Loucy (cell line): ENCODE data around the gene PRKN.

Experiments
- H2AFZ ChIP-seq: fragments of 200-600 bp; sonication (generic); 2 replicates; pipeline ENCODE4 v1.6.0; 2016; ENCODE audit warnings: antibody characterized with exemption, mild to moderate bottlenecking, low read length, moderate library complexity
- H3F3A ChIP-seq: fragments of 200-600 bp; 2 replicates; pipeline ENCODE4 v1.6.0; 2016; ENCODE audit warnings: antibody characterized with exemption, low read depth, mild to moderate bottlenecking
- H3K27me3 ChIP-seq: fragments of 200-600 bp; sonication (generic); 2 replicates; pipeline ENCODE4 v1.6.1; 2014; ENCODE audit warnings: low read length, mild to moderate bottlenecking; ENCODE audit not compliant: insufficient read depth, poor library complexity, severe bottlenecking
- H3K36me3 ChIP-seq: fragments of 200-600 bp; sonication (generic); 2 replicates; pipeline ENCODE4 v1.6.1; 2016; ENCODE audit warnings: low read length; ENCODE audit not compliant: insufficient read depth
- H3K4me1 ChIP-seq: fragments of 200-600 bp; sonication (generic); 2 replicates; pipeline ENCODE4 v1.5.1; 2014; ENCODE audit warnings: low read length, mild to moderate bottlenecking; ENCODE audit not compliant: insufficient read depth, poor library complexity, severe bottlenecking
- H3K4me2 ChIP-seq: fragments of 200-600 bp; sonication (generic); 2 replicates; pipeline ENCODE4 v1.6.0; 2014; ENCODE audit warnings: antibody characterized with exemption, low read length, low read depth, mild to moderate bottlenecking; ENCODE audit not compliant: poor library complexity, severe bottlenecking
- H3K4me3 ChIP-seq: fragments of 200-600 bp; sonication (generic); 2 replicates; pipeline ENCODE4 v1.5.1; 2014; ENCODE audit warnings: low read length, mild to moderate bottlenecking, mixed read lengths; ENCODE audit not compliant: poor library complexity, severe bottlenecking
- H3K79me2 ChIP-seq: fragments of 200-600 bp; sonication (generic); 2 replicates; pipeline ENCODE4 v1.6.1; 2014; ENCODE audit warnings: low read length; ENCODE audit not compliant: insufficient read depth
- H3K9ac ChIP-seq: fragments of 200-600 bp; sonication (generic); 2 replicates; pipeline ENCODE4 v1.6.0; 2014; ENCODE audit warnings: mild to moderate bottlenecking, low read depth, low read length, moderate library complexity; ENCODE audit not compliant: poor library complexity, severe bottlenecking
- H3K9me2 ChIP-seq: fragments of 200-600 bp; sonication (generic); replicated peaks from 2 replicates; pipeline ENCODE4 v1.6.1; 2016; ENCODE audit warnings: low read depth, low read length, mixed read lengths
- H3K9me3 ChIP-seq: fragments of 200-600 bp; sonication (generic); 2 replicates; pipeline ENCODE4 v1.6.1; 2014; ENCODE audit warnings: mild to moderate bottlenecking, antibody characterized with exemption, low read length, low read depth; ENCODE audit not compliant: insufficient read depth
- H4K20me1 ChIP-seq: fragments of 200-600 bp; sonication (generic); 2 replicates; pipeline ENCODE4 v1.6.0; 2014; ENCODE audit warnings: antibody characterized with exemption, low read length, mild to moderate bottlenecking; ENCODE audit not compliant: insufficient read depth, poor library complexity, severe bottlenecking
- CTCF ChIP-seq: fragments of 200-600 bp; sonication (generic); conservative IDR thresholded peaks from 2 replicates; pipeline ENCODE4 v1.5.1; 2014; ENCODE audit warnings: mild to moderate bottlenecking, antibody characterized with exemption, low read length
- EZH2phosphoT487 ChIP-seq: fragments of 200-600 bp; IDR thresholded peaks from 2 replicates; pipeline ENCODE4 v1.6.1; 2018; ENCODE audit warnings: antibody characterized with exemption, mild to moderate bottlenecking, moderate library complexity, borderline replicate concordance

The PRKN gene

GRCh38 chr6:161487217-161487531 is 1240.4 kb downstream of the PRKN start:
- Histone ChIP-seq H3K9ac (no peak overlapping the region), H3K4me2 (no peak overlapping the region), H3F3A (no peaks in the 10 kb centered on the region), H3K9me3 (no peaks in the 10 kb centered on the region), H3K36me3 (no peaks in the 10 kb centered on the region), H3K4me1 (no peaks in the 10 kb centered on the region), H3K27me3 (no peaks in the 10 kb centered on the region), H2AFZ (no peak overlapping the region), H3K79me2 (no peaks in the 10 kb centered on the region), H3K4me3 (no peak overlapping the region), H3K9me2 (no peaks in the 10 kb centered on the region), H4K20me1 (no peaks in the 10 kb centered on the region)
- TF ChIP-seq CTCF (no peak), EZH2phosphoT487 (no peak)

DNA sequence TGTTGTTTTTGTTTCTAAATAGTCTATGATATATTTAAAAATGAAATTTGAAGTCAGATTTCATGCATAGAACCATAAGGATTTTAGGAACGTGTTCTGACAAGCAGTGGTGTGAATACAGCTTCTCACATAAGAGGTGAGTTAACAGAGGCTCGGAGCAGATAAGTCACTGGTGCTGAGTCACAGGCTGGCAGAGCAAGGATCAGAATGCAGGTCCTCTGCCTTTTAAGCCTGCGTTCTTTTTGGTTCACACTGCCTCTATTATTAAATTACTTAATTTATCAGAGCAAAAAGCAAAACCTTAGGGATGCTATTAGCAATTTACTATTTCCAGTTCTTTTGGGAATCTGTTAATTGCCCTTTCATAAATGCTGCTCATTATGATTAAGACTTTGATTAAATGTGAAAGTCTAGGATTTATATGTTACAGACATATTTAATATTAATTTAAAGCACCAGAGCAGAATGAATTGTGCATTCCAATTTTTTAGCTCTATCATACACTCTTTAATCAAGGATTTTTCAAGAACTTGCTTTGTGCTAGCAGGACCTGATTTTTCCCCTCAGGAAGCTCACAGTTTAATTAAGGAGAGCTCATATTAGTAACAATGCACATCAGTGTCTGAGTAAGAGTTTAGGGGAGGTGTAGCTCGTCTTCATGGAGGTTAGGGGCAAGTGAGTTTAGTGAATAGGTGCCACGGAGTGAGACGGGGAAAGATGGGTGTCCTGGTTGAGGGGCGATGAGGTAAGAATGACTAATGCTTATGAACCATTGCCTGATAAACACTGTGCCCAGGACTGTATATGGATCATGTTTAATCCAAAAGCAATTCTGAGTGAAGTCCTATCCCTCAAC is 1241.0 kb downstream of the PRKN start:
- no peaks in the 10 kb centered on the region for H3K9me2 ChIP-seq
- no peak for TF ChIP-seq EZH2phosphoT487
- TF ChIP-seq CTCF = no peak
- no peaks in the 10 kb centered on the region for H3K36me3 ChIP-seq
- no peaks in the 10 kb centered on the region for H3K79me2 ChIP-seq
- H3K4me2 ChIP-seq = no peak overlapping the region
- no peaks in the 10 kb centered on the region for H3F3A ChIP-seq
- H4K20me1 ChIP-seq = no peaks in the 10 kb centered on the region
- no peaks in the 10 kb centered on the region for H3K4me1 ChIP-seq
- H3K9ac ChIP-seq = no peak overlapping the region
- no peak overlapping the region for H2AFZ ChIP-seq
- no peak overlapping the region for H3K4me3 ChIP-seq
- H3K27me3 ChIP-seq = no peaks in the 10 kb centered on the region
- H3K9me3 ChIP-seq = no peaks in the 10 kb centered on the region

- Histone ChIP-seq H3F3A (no peaks in the 10 kb centered on the region), H2AFZ (no peak overlapping the region), H4K20me1 (no peaks in the 10 kb centered on the region), H3K36me3 (no peaks in the 10 kb centered on the region), H3K9ac (no peak overlapping the region), H3K9me2 (no peaks in the 10 kb centered on the region), H3K79me2 (no peaks in the 10 kb centered on the region), H3K4me1 (no peaks in the 10 kb centered on the region), H3K4me3 (no peak overlapping the region), H3K27me3 (no peaks in the 10 kb centered on the region), H3K4me2 (no peak overlapping the region), H3K9me3 (no peaks in the 10 kb centered on the region)
- TF ChIP-seq EZH2phosphoT487 (no peak), CTCF (no peak)
Measured at GRCh38 chr6:161482517-161482858, 1245.1 kb downstream of the PRKN start.
